ENCODE measurements around the gene NARF. TPM values are rescaled to one million over a fixed set of nuclear protein-coding genes. Genes with fewer than 3 reads are reported as not detected.

The NARF gene
- total RNA-seq, 1 donor from 2014 or later: 65.7 TPM

DNA sequence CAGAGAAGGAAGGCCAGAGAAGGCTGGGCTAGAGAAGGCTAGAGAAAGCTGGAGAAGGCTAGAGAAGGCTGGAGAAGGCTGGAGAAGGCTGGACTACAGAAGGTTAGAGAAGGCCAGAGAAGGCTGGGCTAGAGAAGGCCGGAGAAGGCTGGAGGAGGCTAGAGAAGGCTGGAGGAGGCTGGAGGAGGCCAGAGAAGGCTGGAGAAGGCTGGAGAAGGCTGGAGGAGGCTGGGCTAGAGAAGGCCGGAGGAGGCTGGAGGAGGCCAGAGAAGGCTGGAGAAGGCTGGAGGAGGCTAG is 33.7 kb upstream of the NARF start:
- Mint-ChIP-seq H3K4me1 (ENCODE audit: unreplicated experiment) (no peaks in the 10 kb centered on the region), H3K27ac (ENCODE audit: unreplicated experiment) (no peak overlapping the region), H3K4me3 (ENCODE audit: unreplicated experiment) (no peak overlapping the region)

DNA sequence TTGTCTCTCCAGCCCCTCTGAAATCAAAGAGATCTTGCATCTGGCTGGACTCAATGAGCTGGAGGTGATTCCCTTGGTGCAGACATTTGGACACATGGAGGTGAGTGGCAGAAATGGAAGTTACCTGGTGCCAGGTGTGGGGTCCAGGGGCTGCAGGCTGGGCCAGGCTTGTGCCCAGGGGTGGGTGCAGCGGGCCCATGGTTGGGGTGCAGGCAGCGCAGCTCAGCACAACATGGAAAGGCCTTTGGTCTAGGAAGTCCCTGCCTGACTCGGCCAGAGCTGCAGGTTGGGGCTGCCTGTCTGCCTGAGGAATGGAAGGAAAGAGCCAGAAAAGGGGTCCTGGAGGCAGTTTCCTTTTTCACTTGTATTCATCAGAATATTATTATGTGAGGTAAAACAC is 30.0 kb upstream of the NARF start:
- H3K4me3 Mint-ChIP-seq (ENCODE audit: unreplicated experiment): no peak overlapping the region
- no peaks in the 10 kb centered on the region for H3K36me3 Mint-ChIP-seq (ENCODE audit: unreplicated experiment)
- no peak overlapping the region for H3K27ac Mint-ChIP-seq (ENCODE audit: unreplicated experiment)
- no peaks in the 10 kb centered on the region for H3K4me1 Mint-ChIP-seq (ENCODE audit: unreplicated experiment)
- H3K27me3 Mint-ChIP-seq (ENCODE audit: unreplicated experiment): no peaks in the 10 kb centered on the region
- no peak for DNase-seq (ENCODE audit: extremely low spot score, unreplicated experiment)
- no peaks in the 10 kb centered on the region for H3K9me3 Mint-ChIP-seq (ENCODE audit: unreplicated experiment)
- TF ChIP-seq CTCF (IDR thresholded peaks at IDR 0.05): no peak

More for the DNA sequence above, 33.7 kb upstream of the NARF start:
- Mint-ChIP-seq H3K9me3 (ENCODE audit: unreplicated experiment) (no peaks in the 10 kb centered on the region), H3K36me3 (ENCODE audit: unreplicated experiment) (peaks cover 13% of the 10 kb centered on the region), H3K27me3 (ENCODE audit: unreplicated experiment) (no peaks in the 10 kb centered on the region)
- DNase-seq (ENCODE audit: extremely low spot score, unreplicated experiment): no peak
- no peak for TF ChIP-seq CTCF (IDR thresholded peaks at IDR 0.05)

GRCh38 chr17:82429824-82430223 is 28.7 kb upstream of the NARF start:
- Mint-ChIP-seq H3K36me3 (ENCODE audit: unreplicated experiment) (peaks cover 2% of the 10 kb centered on the region), H3K4me1 (ENCODE audit: unreplicated experiment) (no peaks in the 10 kb centered on the region), H3K27ac (ENCODE audit: unreplicated experiment) (no peak overlapping the region), H3K4me3 (ENCODE audit: unreplicated experiment) (no peak overlapping the region), H3K27me3 (ENCODE audit: unreplicated experiment) (no peaks in the 10 kb centered on the region), H3K9me3 (ENCODE audit: unreplicated experiment) (no peaks in the 10 kb centered on the region)
- no peak for DNase-seq (ENCODE audit: extremely low spot score, unreplicated experiment)
- no peak for TF ChIP-seq CTCF (IDR thresholded peaks at IDR 0.05)

DNA sequence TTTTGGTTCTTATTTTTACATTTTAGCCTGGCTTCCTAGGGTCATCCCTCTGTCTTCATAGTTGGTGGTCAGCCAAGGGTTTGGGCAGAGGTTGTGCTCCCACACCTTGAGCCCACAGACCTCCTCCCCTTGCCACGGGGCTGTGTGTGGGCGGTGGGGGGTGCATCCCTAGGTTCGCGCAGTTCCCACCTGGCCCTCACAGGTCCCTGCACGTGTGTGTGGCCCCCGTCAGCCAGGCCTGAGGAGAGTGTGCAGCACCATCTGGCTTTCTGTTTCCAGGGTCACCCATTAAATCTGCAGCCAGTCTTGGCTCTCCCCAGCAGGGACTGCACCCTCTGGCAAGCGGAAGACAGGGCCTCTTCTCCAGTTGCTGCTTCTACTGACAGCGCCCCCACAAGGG is 26.5 kb upstream of the NARF start:
- Mint-ChIP-seq H3K4me1 (ENCODE audit: unreplicated experiment) (peaks cover 3% of the 10 kb centered on the region), H3K27me3 (ENCODE audit: unreplicated experiment) (no peaks in the 10 kb centered on the region), H3K4me3 (ENCODE audit: unreplicated experiment) (no peak overlapping the region), H3K36me3 (ENCODE audit: unreplicated experiment) (peaks cover 2% of the 10 kb centered on the region), H3K9me3 (ENCODE audit: unreplicated experiment) (no peaks in the 10 kb centered on the region), H3K27ac (ENCODE audit: unreplicated experiment) (no peak overlapping the region)
- no peak for DNase-seq (ENCODE audit: extremely low spot score, unreplicated experiment)
- no peak for TF ChIP-seq CTCF (IDR thresholded peaks at IDR 0.05)

GRCh38 chr17:82433560-82434215 is 24.9 kb upstream of the NARF start:
- Mint-ChIP-seq H3K4me3 (ENCODE audit: unreplicated experiment) (no peak overlapping the region), H3K9me3 (ENCODE audit: unreplicated experiment) (no peaks in the 10 kb centered on the region), H3K36me3 (ENCODE audit: unreplicated experiment) (peaks cover 2% of the 10 kb centered on the region), H3K4me1 (ENCODE audit: unreplicated experiment) (peaks cover 3% of the 10 kb centered on the region), H3K27me3 (ENCODE audit: unreplicated experiment) (no peaks in the 10 kb centered on the region), H3K27ac (ENCODE audit: unreplicated experiment) (no peak overlapping the region)
- TF ChIP-seq CTCF (IDR thresholded peaks at IDR 0.05): no peak
- DNase-seq (ENCODE audit: extremely low spot score, unreplicated experiment): no peak

Data from osteocyte (in vitro differentiated cells).